Activated CD4-positive, alpha-beta T cell treated with anti-CD3 and anti-CD28 coated beads, Interleukin-2, amount 50 U/mL, for 16 hours (primary cell): ENCODE data around the gene VSIG10L2.

Source experiments
- DNase-seq: peaks from one replicate; pipeline ENCODE4 v3.0.0-alpha.2; 2020

The VSIG10L2 gene

DNA sequence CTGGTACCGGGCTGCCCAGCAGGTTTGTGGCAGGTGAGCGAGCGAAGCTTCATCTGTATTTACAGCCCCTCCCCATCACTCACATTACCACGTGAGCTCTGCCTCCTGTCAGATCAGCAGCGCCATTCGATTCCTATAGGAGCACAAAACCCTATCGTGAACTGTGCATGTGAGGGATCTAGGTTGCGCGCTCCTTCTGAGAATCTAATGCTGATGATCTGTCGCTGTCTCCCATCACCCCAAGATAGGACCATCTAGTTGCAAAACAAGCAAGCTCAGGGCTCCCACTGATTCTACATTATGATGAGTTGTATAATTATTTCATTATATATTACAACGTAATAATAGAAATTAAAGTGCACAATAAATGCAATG lies 15.8 kb upstream of the VSIG10L2 start:
- DNase-seq: no peak

DNA sequence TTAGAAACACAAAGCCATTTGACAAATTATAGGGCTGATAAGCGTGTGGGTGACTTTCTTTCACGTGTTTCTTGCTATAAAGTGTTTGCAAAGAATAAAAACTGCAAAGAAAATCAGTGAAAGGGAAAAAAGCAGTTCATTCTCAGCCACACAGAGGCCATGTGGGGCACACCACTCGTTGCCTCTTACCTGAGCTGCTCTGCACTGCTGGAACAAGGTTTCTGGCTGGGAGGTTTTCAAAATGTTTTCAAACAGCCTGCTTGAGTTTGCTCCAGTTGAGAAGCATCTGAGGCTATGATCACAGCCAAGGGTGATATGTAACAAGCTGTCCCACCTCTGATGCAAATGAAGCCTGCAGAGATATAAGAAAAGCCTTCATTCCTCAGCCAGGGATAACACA lies 14.7 kb upstream of the VSIG10L2 start:
- DNase-seq: no peak

DNA sequence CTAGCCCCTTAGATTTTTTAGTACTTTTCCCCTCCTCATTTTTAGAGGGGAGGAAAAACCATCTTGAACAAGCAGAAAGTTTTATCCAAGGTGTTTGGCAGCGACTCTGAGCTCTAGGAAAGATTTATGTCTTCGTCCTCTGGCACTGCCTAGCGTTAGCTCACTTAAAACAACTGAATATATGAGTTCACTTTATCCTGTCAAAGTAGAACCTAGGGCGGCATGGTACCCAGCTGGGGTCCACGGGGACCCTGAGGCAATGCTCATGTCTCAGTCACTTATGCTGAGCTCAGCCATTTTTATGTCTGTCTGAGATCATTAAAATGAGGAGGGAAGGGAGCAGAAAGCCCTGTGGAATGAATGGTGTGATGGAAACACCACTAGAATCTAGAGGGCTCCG lies 14.2 kb upstream of the VSIG10L2 start:
- no peak for DNase-seq

DNA sequence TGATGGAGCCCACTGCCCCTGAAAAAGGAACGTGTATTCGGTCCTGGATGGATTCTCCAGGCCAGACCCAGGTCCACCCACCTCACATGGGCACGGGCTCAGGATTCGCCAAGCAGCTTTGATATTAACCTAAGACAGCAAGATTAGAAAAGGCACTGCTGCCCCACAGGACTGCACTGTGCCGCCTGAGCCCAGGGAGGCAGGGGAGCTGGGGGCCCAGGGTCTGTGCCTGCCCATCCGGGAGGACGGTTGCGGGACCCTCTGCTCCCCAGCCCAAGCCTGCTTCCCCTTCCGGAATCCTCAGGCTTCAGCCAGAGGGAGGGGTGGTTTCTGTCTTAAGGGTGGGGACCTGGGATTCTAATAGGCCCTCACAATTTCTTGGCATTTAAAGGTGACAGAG lies 13.5 kb upstream of the VSIG10L2 start:
- DNase-seq: no peak

- DNase-seq: no peak
Observed at GRCh38 chr11:125933030-125933813, 12.6 kb upstream of the VSIG10L2 start.

- DNase-seq: no peak
Observed at GRCh38 chr11:125934473-125934872, 11.4 kb upstream of the VSIG10L2 start.

DNA sequence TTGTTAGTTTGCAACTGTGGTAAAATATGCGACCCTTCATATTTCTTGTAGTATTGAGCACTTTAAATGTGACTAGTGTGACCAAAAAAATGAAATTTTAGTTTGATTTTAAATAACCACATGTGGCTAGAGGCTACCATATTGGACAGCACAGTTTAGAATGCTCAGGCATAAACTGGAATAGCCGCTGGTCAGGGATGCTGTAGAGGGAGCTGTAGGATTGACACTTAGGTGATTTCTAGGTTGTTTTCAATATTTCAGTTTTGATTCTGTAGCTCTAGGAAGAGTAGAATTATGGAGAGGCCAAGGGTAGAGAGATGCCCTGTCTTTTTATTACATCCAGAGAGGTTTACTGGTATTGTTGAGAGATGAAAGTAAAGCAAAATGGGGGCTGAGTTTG lies 10.8 kb upstream of the VSIG10L2 start:
- DNase-seq: no peak

DNA sequence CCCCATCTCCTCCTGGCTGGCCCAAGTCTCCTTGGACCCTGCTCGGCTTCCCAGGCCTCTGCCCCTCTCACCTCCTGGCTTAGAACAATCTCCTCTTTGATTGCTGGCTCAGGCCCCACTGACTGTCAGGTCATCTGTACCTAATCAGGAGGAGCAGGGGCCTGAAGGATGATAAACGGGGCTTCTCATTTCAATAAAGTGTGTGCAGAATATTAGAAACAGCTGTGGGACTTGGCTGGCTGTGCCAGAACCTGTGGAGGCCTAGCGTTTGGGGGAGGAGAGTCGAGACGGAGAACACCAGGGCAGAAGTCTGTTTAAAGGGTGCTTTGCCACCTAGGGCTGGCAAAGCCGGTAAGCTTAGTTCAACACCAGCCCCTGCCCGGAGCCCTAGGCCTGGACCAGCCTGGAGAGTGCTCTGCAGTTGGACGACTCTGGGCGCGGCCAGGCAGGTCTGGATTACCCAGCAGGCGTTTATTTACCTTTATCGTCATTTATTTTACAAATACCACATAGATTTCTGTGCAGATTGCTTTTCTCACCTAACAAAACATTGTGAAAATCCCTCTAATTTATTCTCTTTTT lies 10.1 kb upstream of the VSIG10L2 start:
- no peak for DNase-seq

- DNase-seq: no peak
Observed at GRCh38 chr11:125938418-125938817, 7.4 kb upstream of the VSIG10L2 start.

GRCh38 chr11:125939081-125939521 lies 6.7 kb upstream of the VSIG10L2 start:
- no peak for DNase-seq

DNA sequence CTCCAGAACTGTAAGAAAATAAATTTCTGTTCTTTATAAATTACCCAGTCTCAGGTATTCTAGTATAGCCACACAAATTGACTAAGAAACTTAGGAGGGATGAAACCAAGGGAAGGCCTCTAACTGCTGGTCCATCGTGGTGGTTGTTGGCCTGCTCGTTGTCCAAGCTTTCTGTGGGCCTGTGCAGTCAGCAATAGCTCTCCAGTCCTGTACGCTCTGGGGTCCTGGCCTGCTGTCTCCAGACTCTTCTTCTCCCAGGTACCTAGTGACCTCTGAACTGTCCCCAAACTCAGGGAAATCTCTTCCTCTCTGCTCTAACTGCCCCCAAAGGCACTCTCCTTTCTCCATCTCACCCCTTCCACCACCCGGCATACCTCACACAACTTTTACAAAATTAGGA lies 5.7 kb upstream of the VSIG10L2 start:
- DNase-seq: no peak

DNA sequence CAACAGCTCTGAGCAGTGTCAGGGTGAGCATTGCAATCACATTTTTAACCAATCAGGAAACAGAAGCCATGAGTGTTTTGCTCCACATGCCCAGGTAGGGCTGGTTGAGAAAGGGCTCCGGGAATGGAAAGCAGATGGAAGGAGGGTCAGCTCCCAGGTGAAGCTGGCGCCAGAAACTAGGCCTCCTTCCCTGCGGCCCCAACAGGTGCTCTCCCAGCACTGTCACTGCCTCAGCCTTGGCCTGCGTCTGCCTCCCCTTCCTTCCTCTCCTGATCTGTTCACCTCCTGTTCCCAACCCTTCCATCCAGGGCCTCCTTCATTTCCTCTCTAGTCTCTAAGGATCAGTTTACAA lies 4.6 kb upstream of the VSIG10L2 start:
- DNase-seq: no peak

GRCh38 chr11:125941619-125942611 lies 3.9 kb upstream of the VSIG10L2 start:
- DNase-seq: peak; percentile 43

DNA sequence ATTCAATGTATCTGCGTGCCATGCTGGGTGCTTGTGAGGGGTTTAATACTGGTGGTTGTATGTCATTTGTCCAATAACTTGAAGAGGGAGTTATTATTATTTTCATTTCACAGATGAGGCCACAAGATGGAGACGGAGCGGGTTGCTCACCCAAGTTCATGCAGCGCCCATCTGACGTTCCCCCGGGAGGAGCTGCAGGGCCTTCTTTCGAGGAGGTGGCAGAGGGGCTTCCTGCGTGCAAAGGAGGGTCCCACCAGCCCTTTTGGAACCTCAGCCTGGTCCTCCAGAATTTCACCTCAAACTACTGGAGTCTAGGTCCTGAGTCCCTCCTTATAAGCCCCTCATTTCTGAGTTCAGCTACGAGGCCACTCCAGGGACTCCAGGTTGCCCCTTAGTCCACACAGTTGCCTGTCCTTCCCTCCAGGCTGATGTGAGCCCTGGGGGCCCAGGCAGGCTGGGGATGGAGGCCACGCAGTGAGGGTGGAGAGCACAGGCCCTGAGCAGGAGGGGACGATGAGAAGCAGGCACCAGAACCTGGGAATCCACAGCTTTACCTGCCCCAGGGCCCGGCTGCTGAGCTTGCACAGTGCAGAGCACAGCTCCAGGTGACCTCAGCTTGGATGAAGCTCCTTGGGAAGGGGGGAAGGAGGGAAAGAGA lies 2.9 kb upstream of the VSIG10L2 start:
- DNase-seq: no peak

GRCh38 chr11:125943661-125944349 lies 2.0 kb upstream of the VSIG10L2 start:
- no peak for DNase-seq

GRCh38 chr11:125944350-125945010 lies 1.4 kb upstream of the VSIG10L2 start:
- no peak for DNase-seq

DNA sequence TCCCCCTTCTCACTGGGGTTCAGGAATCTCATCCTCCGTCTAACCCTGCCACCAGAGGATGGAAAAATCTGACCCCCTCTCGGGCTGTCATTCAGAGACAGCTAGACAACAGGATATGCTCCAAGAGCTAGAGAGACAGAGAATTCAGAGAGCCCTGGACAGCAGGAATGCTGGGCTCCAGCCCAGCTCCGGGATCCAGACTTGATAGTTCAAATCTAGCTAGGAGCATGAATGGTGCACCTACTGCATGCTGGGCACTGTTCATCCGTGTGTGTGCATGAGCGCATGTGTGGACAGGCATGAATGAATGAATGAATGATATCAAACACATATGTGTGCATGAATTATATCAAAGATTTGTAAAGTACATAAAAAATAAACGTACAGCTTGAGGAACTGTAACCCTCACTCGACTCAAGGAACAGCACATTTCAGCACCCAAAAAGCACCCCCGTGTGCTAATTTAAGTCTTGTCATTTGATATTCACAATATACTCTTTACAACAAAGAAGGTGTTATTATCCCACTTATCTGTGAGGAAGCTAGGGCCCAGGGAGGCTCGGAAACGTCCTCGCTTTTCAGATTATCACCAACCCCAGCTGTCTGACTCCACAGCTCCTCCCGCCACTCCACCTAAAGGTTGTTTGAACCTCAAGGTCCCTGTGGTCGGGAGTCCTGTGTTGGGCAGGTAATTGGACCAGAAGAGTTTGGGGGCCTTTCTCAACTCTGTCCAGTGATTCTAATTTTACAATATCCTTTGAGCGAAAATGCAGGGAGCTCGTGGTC lies 640 bp upstream of the VSIG10L2 start:
- no peak for DNase-seq

- DNase-seq: no peak
Observed at GRCh38 chr11:125946712-125947418, 1.0 kb downstream of the VSIG10L2 start.

- no peak for DNase-seq
Observed at GRCh38 chr11:125947419-125948277, 1.8 kb downstream of the VSIG10L2 start.
